B cell (primary cell): ENCODE results near the gene CPED1.

ENCODE experiments used
- CTCF ChIP-seq: fragments of 200-600 bp; IDR thresholded peaks from one replicate; pipeline ENCODE4 v1.8.0; 2022; ENCODE audit warnings: antibody characterized with exemption, mild to moderate bottlenecking
- EZH2 ChIP-seq: IDR thresholded peaks from 2 replicates; pipeline ENCODE4 v1.6.1; 2012; ENCODE audit warnings: borderline replicate concordance, low read depth, mild to moderate bottlenecking, moderate library complexity, low read length; ENCODE audit not compliant: insufficient read depth, poor library complexity, severe bottlenecking

- TF ChIP-seq CTCF: no peak
- no peak for TF ChIP-seq EZH2
These were observed 149.9 kb downstream of the CPED1 start for GRCh38 chr7:121138262-121138933.
